Measurements from ENCODE around the gene TPTE2. TPM values are rescaled to one million over a fixed set of nuclear protein-coding genes. Genes with fewer than 3 reads are reported as not detected.

The TPTE2 gene
- total and polyA plus RNA-seq, 2 of the 8 experiments (the other 6 are each of a cell fraction or from before 2014, with no cell fraction given), result not detected

GRCh38 chr13:19601749-19602725 is 40.7 kb upstream of the TPTE2 start (continued):
- TF ChIP-seq TCF12 (IDR thresholded peaks at IDR 0.05; ENCODE audit: low read depth, low read length) (no peak), CBX5 (IDR thresholded peaks at IDR 0.05; ENCODE audit: low read depth, low read length) (no peak), YY1 (IDR thresholded peaks at IDR 0.05; ENCODE audit: low read depth, low read length) (peak; percentile 34; the same call in 1 of the 2 replicates), RBBP5 (IDR thresholded peaks at IDR 0.05; ENCODE audit: borderline replicate concordance, low read depth, low read length) (no peak), POLR2A (IDR thresholded peaks at IDR 0.05; ENCODE audit: control extremely low read depth in 1 of 2, low read depth in 2 of 2, low read length in 2 of 2) (peak; percentile 18 to 43; a peak in 2 of 3 replicates), NRF1 (IDR thresholded peaks at IDR 0.05; ENCODE audit: low read depth, low read length) (no peak), JUND (IDR thresholded peaks at IDR 0.05; ENCODE audit: low read length) (no peak), SRF (IDR thresholded peaks at IDR 0.05; ENCODE audit: low read depth, low read length) (no peak)

All from H1 (cell line).